ENCODE results near the gene PNMA8A.
"Not testable (repeated sequence)": the region's sequence is repeated elsewhere in the genome, so short reads cannot be mapped to it uniquely, and the experiment has no call there.

Gene PNMA8A, protein sequence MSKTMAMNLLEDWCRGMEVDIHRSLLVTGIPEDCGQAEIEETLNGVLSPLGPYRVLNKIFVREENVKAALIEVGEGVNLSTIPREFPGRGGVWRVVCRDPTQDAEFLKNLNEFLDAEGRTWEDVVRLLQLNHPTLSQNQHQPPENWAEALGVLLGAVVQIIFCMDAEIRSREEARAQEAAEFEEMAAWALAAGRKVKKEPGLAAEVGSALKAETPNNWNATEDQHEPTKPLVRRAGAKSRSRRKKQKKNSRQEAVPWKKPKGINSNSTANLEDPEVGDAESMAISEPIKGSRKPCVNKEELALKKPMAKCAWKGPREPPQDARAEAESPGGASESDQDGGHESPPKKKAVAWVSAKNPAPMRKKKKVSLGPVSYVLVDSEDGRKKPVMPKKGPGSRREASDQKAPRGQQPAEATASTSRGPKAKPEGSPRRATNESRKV

DNA sequence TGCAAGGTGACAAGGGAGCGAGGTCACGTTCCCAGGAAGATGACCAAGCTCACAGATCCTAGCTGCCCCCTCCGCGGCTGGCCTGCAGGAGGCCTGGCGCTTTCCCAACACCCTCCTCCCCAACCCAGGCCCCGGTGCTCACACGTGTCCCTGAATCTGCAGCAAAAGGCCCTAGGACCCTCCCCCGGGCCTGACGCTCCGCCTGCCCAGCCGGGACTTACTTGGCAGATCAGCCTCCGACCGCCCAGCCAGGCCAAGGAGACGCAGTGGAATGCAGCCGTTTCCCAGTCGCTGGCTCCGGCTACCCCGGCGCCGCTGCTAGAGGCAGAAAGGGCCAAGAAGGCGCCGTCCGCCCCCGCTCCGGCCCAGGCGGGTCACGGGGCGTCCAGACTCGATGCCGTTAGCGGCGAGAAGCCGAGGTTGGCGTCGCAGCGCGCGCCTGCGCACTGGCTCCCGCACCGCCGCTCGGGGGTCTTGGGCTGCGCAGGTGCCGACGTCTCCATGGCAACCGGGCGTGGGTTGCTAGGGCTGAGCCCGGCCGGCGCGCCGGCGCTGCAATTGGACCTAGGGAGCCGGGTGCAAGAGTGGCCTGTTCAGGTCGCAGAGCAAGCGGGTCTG lies at the start of gene PNMA8A:
Gene PNMA8A, minus strand, starts transcription at position 448 of the 618 bp plus-strand sequence. CDS start 528 bp downstream, outside the sequence.
- DNase-seq, result no peak

DNA sequence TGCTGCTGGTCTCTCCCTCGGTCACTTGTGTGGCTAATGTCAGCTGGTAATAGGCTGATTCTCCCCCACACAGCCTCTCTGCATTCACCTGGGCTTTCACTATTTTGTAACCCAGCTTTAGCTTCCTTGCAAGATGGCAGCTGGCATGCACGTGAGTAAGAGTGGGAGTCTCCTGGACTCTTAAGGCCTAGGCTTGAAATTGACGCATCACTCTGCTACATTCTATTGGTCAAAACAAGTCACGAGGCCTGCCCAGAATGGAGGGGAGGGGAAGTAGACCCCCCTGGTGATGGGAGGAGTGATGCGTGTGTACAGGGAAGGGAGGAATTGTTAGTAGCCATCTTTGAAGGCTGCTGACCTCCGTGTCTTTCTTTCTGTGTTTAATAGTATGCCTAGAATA lies 49.3 kb upstream of the PNMA8A start:
- DNase-seq, result no peak

DNA sequence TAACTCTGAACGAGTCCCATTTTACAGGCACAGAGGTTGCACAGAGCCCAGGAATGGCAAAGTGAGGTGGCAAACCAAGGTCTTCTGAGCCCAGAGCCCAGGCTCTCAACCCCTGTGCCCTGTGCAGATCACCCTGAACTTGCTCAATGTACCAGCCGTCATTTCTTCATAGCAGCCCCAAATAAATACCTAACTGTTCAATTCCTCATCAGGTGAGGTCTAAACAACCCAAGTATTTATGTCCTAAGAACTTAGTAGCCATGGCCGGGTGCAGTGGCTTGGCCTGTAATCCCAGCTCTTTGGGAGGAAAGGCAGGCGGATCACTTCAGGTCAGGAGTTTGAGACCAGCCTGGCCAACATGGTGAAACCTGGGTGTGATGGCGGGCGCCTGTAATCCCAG lies 46.1 kb upstream of the PNMA8A start:
- no peak for DNase-seq

DNA sequence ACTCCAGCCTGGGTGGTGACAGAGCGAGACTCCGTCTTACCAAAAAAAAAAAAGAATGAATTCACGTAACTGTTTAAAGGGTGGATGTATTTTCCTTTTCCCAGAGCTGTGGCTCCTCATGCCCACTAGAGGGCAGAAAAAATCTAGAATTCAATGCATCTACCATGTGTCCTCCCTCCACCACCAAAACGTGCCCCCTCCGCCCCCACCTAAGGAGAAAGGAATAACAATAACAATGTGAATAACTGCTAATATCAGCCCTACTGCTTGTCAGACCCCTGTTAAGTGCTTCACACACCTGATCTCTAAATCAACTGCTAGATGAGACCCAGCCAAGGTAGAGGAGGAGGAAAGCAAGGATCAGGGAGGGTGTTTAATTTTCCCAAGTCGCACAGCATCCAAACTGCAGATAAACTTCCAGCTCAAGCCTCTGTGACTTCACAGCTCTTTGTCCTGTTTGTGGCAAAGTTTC lies 44.6 kb upstream of the PNMA8A start:
- DNase-seq, result no peak

DNA sequence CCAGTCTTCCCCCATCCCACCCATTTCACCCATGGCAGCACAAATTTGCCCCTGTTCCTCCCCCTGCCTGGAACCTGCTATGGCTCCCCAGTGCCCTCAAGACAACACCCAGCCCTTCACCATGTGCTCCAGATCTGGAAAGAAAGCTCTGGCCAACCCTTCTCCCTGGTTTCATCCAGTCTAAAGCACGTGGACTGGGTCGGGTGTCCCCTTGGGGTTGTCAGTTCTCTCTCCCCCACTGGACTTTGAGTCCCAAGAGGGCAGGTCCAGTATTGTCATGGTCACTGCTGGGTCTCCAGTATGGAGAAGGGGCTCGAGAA lies 43.9 kb upstream of the PNMA8A start:
- DNase-seq, result no peak

DNA sequence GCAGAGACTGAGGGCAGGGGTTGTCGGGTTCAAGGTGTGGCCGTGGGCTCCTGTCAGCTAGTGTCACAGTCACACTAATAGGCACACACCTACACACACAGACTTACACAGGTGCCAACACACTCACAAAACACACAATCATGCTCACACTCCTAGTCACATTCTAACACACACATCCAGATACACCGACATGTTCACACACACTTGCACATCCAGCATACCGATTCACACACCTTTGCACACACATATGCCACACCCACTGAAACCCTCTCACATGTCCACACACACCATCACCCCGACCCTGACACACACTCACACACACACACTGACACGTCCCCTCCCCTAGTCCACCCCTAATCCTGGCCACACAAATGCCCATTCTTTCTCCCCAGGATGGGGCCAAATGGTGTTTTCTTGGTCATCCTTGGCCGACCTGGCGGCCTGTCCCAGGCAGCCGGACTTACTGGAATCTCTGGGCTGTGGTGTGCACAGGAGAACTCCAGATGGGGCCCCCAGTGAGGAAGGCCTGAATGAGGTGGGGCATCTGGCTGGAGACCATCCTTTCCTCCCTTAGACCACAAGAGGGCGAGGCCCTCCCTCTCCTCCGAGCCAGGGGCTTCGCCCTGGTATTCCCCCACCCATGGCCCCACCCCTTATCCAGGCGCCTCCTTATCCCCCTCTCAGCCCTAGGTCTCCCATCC lies 43.4 kb upstream of the PNMA8A start:
- DNase-seq, result no peak

DNA sequence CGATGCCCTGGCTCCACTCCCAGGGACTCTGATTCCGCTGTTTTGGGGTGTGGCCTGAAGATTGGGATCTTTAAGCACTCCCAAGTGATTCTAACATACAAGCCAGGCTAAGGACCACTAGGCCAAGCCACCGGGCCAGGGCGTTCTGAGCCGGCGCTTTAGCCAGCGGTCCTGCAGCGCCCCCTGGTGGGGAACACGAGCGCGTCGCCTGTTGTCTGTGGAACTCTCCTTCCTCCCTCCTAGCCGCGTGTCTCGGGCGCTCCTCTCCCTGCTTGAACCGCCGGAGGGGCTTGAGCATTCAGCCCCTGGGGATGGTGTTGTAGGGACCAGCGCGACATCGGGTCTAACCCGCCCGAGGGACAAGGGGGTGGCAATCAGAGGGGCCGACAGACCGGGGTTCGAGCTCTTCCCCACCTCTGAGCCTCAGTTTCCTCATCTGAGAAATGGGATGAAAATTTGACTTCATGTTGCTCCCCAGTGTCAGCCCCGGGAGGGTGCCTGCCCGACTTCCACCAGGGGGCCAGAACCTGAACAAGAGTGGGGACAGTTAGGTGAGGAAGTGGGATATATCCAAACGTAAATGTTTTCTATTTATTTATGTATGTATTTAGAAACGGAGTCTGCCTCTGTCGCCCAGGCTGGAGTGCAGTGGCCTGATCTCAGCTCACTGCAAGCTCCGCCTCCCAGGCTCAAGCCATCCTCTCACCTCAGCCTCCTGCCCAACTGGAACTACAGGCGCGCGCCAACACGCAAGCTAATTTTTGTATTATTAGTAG lies 42.3 kb upstream of the PNMA8A start:
- DNase-seq, result peak; percentile 80

DNA sequence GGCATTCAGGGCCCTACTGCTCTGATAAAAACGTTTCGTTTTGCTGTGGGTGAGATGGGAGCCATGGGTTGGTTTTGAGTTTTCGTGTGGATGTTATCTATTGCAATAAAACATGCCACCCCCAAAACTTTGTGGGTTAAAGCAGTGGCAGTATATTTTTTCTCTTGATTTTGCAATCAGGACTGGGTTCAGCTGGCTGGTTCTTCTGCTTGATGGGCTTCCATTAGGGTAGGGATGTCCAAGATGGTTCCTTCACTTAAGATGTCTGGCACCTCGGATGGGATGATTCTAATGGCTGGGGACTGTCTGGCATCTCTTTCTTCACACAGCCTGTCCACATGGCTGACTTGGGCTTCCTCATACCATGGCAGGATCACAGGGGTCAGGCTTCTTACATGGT lies 39.9 kb upstream of the PNMA8A start:
- no peak for DNase-seq

DNA sequence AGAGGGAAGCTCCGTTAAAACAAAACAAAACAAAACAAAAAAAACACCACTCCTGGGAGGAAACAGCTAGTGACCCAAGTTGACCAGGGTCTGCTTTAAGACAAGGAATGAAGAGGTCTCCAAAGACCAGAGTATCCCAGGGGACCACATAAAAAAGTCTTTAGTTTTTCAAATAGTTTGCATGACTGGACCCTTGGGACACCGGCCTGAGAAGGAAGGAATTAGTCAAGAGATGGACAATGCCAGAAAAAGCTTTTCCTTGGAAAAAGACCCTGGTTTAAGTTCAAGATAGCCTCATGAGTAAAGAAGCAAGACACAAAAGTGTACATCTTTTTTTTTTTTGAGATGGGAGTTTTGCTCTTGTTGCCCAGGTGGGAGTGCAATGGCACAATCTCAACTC lies 36.8 kb upstream of the PNMA8A start:
- no peak for DNase-seq

DNA sequence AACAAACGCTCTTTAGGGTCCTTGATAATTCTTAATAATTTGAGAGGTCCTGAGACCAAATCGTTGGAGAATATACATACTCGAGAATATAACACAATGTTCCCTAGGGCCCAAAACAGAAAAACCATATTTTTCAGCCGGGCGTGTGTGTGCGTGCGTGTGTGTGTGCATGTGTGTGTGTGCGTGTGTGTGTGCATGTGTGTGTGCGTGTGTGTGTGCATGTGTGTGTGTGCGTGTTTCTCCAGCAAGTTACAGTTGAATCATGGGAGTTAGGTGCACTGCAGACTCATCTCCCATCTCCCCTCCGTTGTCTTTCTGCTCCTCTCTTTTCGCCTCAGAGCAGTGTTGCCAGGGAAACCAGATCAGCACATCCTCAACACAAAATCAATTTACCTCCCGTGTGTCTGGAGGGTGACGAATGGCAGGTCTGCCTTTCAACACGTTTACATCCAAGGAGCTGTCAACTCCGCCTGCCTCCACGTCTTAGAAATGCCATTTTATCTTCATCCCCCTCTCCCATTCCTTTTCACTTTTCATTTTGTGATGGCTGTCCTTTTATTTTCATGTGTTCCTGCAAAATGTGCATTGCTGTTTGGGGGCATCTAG lies 32.6 kb upstream of the PNMA8A start:
- DNase-seq, result no peak

DNA sequence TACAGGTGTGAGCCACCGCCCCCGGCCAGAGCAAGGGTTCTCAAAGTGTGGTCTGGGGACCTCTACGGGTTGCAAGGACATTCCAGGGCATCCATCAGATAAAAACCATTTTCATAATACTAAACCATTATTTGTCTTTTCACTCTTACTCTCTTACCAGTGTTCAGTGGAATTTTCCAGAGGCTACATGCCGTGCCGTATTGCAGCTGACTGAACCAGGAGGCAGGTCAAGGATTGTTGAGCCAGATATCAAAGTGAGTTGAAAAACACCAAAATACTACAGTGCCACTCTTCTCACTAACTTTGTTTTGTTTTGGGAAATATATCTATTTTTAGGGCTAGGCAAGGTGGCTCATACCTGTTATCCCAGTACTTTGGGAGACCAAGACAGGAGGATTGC lies 31.5 kb upstream of the PNMA8A start:
- DNase-seq, result no peak

DNA sequence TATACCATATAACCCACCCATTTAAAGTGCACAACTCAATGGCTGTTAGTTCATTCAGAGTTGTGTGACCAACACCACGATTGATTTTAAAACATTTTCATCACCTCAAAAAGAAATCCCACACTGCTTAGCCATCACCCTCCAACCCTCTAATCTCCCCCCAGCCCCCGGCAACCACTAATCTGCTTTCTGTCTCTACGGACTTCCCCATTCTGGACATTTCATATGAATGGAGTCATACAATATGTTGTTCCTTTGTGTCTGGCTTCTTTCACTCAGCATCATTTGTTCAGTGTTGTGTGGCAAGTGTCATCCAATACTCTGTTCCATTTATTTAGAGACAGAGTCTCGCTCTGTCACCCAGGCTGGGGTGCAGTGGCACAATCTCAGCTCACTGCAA lies 28.3 kb upstream of the PNMA8A start:
- no peak for DNase-seq

DNA sequence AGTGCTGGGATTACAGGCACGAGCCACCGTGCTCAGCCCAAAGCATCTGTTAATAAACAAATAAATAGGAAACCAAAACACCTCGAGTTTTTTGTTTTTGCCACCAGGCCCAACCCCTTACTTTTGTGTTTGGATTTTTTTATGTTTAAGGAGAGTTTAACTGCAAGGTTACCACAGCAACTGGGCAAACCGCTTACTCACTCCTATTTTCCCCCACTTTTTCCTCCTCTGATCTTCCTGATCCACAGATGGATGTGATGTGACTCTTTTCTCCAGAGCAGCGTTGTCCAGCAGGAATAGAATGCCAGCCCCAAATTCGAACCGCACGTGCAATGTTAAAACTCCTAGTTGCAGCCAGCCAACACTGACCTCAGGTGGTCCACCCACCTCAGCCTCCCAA lies 26.4 kb upstream of the PNMA8A start:
- no peak for DNase-seq

DNA sequence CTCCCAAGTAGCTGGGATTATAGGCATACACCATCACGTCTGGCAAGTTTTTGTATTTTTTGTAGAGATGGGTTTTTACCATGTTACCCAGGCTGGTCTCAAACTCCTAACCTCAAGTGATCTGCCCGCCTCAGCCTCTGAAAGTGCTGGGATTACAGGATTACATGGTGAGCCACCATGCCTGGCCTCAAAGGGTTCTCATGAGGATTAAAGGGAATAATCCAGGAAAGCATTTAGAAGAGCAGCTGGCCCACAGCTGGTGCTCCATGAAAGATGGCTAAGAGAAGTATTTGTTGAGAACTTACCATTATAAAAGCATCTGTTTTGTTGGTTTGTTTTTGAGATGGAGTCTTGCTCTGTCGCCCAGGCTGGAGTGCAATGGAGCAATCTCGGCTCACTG lies 25.5 kb upstream of the PNMA8A start:
- DNase-seq, result not testable (repeated sequence)

DNA sequence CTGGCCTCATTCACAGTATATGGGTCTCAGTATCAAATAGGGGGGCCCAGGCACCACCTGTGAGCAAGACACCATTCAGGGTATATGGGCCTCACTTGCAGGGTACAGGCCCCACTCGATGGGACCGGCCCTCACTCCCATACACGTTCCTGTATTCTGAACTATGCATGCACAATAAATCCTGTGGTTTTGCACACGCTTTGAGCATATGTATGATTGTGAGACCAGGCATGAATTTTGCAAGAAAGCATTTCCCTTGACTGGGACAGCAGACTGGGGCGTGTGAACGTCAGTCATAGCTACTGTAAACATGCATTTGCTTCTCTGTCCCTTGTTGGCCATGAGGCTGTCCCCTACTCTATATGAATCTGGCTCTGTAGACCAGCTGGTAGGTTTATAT lies 24.9 kb upstream of the PNMA8A start:
- no peak for DNase-seq

DNA sequence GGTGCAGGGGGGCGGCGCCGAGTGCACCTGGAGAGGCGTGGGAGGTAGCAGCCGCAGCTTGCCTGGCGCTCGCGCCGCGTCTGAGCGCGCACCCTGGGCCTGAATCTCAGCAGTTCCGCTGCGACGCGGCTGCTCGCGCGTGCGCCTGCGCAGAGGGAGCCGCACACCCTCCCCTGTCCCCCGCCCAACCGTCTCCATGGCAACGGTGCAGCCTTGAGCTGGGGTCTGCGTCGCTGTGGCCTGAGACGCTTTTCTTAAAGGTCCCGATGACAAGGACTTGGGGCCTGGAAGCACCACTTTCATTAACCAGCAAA lies 24.4 kb upstream of the PNMA8A start, which contains the start of gene PNMA8B:
Gene PNMA8B, minus strand, starts transcription at position 82 of the 314 bp plus-strand sequence. CDS start 402 bp downstream, outside the sequence.
- DNase-seq, result peak; percentile 42

DNA sequence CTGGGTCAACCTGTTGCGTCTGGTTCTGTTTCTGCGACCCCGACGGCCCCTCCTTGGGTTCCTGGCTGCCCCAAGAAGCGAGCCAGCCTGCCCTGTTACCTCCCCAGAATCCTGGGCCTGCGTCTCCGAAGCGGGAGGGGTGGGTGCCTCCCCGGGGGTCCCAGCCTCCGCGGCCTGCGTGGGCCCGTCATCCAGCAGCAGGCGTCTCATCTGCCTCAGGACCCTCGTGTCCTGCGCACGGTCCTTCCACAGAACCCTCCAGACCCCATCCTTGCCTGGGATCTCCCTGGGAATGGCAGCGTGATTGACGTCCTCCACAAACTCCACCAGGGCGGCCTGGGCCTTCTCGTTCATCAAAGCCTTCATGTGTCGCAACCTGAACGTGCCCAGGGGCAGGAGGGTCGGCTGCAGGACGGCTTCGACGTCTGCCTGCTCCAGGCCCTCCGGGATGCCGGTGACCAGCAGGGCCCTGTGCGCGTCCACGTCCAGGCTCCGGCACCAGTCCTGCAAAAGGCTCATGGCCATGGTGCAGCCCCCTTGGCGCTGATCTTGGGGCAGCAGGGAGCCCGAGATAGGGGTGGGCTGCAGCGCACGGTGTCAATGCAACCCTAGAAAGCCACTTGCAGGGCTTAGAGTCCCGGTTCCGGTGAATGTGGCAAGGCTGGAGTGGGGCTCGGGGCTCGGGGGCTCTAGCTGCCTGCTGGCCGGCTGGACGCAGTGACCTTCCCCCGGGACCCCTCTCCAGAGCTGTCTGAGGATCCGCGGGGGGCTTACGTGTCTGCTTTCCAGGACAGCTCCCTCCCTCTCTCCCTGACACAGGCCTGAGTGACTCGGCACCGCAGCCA lies 23.8 kb upstream of the PNMA8A start:
- DNase-seq, result no peak

DNA sequence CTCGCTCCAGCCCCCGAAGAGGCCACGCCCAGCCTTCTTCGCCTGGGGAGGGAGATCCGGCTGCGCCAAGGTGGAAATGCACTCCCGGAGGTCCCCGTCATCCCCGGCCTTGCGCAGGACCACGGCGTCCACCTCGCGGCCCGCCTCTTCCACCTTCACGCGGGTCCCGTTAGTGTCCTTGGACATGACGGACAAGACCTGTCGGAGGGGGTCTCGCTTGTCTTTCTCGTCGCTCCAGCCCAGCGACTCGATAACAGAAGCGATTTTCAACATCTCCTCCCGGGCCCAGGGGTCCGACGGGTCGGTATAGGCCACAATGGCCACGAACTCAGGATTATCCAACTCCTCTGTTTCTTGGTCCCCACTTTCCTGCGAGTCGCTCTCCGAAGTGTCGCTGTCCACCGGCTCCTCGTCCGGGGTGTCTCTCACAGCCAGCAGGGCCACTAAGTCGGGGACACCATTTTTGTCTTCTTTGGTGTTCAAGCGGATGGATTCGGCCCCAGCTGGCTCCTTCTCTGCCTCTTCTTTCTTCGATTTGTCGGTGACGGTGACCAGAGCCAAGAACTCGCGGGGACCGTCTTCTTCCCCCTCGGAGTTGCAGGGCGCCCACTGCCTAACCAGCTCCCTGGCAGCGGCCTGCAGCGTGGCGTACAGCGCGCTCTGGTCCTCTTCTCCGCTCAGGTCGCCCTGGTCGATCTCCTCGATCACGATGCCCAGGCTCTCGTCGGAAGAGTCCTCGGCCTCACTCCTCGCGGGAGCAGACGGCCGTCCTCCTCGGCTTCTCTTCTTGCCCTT lies 23.0 kb upstream of the PNMA8A start:
- DNase-seq, result peak; percentile 21

DNA sequence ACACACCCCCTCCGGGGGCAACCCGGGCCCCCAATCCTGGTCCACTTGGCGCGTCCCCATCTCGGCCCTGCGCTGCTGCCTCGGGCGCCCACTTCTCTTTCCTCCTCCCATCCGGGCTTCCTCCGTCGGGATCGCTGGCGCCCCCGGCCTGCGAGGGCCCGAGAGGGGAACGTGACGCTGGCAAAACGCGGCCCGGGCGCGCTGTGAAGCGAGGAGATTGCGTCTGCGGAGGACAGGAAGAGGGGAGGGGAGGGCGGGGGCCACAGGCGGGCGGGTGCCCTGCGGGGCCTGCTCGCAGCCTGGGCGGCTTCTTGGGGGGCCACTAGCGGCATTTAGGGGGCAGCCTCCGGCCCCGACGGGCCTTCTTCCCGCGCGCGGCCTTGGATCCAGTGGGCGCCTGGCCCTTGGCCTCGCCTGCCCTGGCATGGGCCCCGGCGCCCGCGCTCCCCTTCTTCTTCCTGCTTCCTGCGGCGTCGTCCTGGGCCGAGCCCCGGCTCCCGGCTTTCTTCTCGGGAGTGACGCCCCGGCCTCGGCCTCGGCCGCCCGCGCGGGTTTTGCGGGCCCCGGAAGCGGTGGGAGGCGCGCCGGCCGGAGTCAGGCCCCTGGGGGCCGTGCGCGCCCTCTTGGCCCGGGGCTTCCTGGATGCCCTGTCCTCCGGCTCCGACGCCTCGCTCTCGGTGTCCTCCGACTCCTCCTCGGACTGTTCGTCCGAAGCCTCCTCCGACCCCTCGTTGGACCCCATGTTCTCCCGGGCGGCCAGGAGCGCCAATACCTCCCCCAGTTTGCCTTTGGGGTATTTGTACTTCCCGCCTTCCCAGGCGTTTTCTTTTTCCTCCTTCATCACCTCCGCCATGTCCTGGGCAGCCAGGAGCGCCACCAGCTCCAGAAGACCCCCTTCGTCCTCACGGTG lies 22.1 kb upstream of the PNMA8A start:
- peak; percentile 51 for DNase-seq

DNA sequence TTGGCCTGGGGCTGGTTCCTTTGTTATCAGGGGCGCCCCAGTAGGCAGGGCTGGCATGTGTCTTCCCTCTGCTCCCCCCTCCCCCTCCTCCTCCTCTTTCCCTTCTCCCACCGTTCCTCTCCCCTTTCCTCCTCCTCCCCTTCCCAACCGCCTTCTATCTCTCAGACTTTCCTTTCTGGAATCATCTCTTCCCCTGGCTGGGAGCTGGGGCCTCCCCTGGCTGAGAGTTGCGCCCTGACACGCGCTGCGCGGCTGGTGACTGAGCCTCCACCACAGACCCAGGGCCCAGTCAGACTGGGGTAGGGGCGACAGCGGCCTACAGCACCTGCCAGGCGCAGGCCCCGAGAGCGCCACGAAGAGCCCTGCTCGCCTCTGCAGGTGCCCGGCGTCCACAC lies 21.5 kb upstream of the PNMA8A start:
- DNase-seq, result peak; percentile 23

All from activated T-cell treated with anti-CD3 and anti-CD28 coated beads, Interleukin-2, amount 50 U/mL, for 1 hour (primary cell).